ENCODE data around the gene FUT2.

The FUT2 gene

DNA sequence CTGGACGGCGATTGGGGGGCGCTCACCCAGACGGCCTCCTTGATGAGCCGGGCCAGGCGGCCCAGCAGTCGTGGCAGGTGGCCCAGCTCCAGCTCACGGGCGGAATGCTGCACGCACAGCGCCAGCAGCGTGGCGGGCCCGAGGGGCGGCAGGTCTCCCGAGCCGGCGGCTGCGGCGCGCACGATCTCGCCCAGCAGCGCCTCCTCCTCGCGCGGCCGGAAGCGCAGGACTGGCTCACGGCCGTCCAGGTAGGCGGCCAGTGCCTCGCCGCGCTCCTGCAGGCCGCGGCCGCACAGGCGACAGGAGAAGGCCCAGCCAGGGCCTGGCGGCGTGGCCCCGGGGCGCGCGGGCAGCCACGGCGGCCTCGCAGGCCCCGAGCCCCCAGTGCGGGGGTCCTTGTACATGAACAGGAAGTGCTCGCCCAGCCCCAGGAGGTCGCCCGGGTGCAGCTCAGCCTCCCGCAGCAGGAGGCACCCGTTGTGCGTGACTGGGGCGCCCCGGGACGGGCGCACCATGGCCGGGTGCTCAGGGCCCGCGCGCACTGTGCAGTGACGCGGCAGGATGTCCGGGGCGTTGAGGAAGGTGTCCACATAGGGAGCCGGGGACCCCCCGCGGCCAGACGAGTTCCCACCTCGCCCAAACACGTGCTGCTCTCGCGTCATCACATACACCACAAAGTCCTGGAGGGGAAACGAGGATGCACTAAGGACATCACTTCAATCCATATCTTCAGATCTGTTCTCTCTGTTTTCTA is 33.3 kb downstream of the FUT2 start:
- no peak for DNase-seq (ENCODE audit: low read depth)

GRCh38 chr19:48731452-48731851 is 35.7 kb downstream of the FUT2 start:
- no peak for DNase-seq (ENCODE audit: low read depth)

GRCh38 chr19:48734625-48735024 is 38.9 kb downstream of the FUT2 start:
- DNase-seq (ENCODE audit: low read depth), result no peak

DNA sequence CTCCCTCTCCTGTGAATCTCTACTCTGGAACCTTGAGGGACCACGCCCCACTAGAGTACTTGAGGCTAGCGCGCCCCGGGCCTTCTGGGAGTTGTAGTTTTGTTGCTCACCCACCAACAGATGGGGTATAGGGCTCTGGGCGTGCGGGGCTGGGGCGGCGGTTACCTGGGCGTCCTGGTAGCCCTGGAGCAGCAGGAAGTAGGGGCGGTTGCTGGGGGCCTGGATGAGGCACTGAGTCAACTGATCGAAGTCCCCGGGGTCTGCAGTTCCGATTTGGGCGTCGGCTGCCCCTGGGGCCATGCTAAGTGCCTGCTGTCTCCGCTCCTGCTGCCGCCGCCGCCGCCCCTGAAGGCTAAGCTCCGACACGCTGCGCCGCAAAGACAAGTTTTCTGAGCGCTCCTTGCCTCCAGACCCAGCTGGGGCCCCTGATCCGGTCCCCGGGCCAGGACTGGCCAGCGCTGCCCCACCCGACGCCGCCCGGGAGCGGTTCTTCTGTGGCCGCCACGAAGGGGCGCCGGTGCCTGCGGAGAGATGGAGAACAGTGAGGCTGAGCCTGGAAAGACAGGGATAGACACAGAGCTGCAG is 39.4 kb downstream of the FUT2 start:
- DNase-seq (ENCODE audit: low read depth), result no peak

- no peak for DNase-seq (ENCODE audit: low read depth)
These were observed 41.7 kb downstream of the FUT2 start for GRCh38 chr19:48737360-48737998.

GRCh38 chr19:48738557-48739403 is 43.0 kb downstream of the FUT2 start:
- no peak for DNase-seq (ENCODE audit: low read depth)

- DNase-seq (ENCODE audit: low read depth), result no peak
These were observed 43.8 kb downstream of the FUT2 start for GRCh38 chr19:48739404-48740163.

GRCh38 chr19:48740164-48740972 is 44.6 kb downstream of the FUT2 start, which contains the start of gene RASIP1:
Gene RASIP1, minus strand, starts transcription at chr19:48740610. Its CDS starts 328 bp downstream, at chr19:48740282.
- no peak for DNase-seq (ENCODE audit: low read depth)

GRCh38 chr19:48741129-48741999 is 45.6 kb downstream of the FUT2 start:
- no peak for DNase-seq (ENCODE audit: low read depth)

DNA sequence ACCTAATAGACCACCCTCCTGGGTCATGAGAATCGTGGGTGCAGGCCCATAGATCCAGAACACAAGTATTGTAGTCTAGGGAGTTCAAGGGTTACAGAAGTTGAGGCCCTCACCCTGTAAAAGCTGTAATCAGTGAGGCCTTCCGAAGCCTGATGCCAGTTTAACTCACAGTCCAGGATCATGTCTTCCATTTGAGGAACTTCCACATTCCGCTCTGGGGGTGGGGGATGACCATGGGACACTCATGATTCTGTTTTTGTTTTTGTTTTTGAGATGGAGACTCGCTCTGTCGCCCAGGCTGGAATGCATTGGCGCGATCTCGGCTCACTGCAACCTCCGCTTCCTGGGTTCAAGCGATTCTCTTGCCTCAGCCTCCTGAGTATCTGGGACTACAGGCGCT is 46.3 kb downstream of the FUT2 start:
- DNase-seq (ENCODE audit: low read depth), result no peak

- no peak for DNase-seq (ENCODE audit: low read depth)
These were observed 49.6 kb downstream of the FUT2 start for GRCh38 chr19:48745208-48745995.

DNA sequence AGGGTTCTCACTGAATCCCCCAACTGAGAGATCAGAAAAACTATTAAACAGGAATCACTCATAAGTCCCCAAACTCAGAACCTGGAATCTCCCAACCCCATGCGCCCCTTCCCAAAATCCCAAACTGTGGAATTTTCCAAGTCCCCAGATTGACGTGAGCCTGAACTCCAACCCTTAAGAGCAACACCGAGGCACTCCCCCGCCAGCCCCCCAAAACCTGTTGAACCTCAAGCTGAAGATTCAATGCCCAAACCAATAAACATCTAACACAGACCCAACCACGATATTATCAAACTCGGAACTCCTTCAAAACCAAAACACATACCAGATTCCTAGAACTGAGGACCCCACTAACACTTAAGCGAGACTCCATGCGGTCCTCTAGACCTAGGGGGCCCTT is 50.3 kb downstream of the FUT2 start:
- no peak for DNase-seq (ENCODE audit: low read depth)

DNA sequence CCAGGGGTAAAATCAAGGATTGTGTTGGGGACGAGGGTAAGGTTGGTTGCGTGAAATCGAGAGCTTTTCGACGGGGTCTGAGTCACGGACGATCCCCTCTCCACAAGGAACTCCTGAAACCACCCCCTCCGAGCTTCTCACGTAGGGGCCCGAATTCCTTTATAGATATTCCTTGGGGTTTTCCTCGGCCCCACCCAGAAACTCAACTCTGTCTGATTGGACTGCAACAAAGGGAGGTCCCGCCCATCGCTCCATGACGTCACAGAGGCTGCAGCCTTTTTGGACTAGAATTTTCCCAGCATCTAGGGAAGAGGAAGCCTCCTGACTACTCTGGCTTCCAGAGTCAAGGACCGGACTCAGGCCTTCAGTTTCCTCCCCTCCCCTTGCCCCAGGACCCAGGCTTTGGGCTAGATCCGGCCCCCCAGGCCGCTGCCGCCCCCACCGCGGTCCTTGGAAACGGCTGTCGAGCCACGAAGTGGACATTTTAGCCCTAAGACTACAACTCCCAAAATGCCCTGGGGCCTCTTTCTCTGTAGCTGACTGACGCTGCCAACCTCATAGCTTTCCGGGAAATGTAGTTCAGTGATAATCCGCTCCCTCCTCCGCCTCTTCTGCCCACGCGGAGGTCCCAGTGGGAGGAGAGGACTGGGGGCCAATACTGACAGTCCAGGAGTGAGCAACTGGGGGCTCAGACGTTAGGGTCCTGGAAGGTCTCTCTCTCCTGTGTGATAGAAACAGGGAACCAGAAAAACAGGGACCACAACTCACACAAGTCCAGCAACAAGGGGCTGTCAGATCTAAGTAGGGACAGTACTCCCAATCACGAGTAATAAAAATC is 51.2 kb downstream of the FUT2 start, which contains the start of gene IZUMO1:
Gene IZUMO1 (minus strand): TSS at position 172 of the 838 bp plus-strand sequence. CDS start 1,050 bp downstream, outside the sequence.
- DNase-seq (ENCODE audit: low read depth), result peak; percentile 38

GRCh38 chr19:48749571-48750198 is 53.9 kb downstream of the FUT2 start:
- no peak for DNase-seq (ENCODE audit: low read depth)

DNA sequence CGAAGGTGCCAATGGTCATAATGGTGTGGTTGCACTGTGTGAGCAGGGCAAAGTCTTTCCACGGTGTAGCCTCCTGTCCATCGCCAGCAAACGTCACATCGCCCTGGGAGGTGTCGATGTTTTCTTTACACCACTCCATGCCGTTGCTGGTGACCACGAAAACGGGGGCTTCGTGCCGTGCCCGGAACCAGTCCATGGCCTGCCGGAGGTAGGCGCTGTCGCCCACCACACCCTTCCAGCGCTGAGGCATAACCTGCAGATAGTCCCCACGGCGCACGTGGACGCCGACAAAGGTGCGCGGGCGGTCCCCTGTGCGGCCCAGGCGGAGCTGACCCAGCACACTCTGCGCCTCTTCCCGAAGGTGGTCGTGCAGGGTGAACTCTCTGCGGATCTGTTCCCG is 54.6 kb downstream of the FUT2 start:
- no peak for DNase-seq (ENCODE audit: low read depth)

- DNase-seq (ENCODE audit: low read depth), result no peak
These were observed 55.2 kb downstream of the FUT2 start for GRCh38 chr19:48750771-48751504.

Measured in GM04504 (cell line).